H4 (cell line): ENCODE results near the gene ARID5A. TPM values are rescaled to one million over a fixed set of nuclear protein-coding genes. Genes with fewer than 3 reads are reported as not detected.

Source experiments
- DNase-seq: peaks from one replicate; pipeline ENCODE4 v3.0.0-alpha.2; 2015; ENCODE audit warnings: low spot score
- total RNA-seq: library from RNA; depleted of rRNA; stranded (reverse); fragments of >200 nt; shearing (Covaris generic); gene quantifications from 2 replicates; pipeline ENCODE4 v1.2.3, GENCODE V29; 2014; rRNA removed

The ARID5A gene
- total RNA-seq, 1 experiment from 2014 or later: 4.8 TPM

DNA sequence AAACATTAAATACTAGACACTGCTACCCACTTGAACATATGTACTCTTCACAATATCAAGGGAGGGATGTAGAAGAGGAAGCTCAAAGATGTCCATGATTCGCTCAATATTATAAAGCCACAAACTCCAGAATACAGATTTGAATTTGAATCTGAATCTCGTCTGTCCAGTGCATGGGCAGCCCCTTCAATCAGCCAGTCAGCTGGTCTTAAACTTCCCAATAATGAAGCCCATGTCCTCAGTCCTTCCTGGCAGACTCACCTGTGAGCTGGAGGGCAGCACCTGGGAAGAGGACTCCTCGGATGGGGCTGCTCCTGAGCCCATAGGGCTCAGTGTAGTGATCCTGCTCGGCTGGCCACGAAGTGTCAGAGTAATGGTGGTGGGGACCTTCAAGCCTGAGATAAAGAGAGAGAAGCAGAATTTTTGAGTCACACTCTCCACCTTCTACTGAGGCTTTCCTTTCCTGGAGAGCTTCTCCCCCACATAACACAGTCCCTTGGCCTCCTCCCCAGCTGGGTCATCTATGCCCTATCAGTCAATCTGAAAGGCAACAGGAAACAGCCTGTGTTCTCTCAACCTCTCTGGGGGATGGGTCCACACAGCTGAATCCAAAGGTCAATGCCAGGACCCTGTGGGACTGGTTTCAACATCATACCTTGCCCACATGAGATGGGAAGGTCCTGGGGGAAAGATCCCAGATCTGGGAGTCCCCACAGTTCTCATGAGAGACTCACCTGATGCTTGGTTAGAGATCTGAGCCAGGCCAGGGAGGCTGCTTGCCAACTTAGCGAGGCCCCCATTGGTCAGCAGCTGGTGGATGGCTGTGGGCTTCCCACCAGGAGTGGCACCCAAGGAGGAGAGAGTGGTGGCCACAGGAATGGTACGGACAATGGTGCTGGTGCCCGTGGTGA is 65.1 kb downstream of the ARID5A start:
- DNase-seq: no peak

Other genes starting within 250 kb of the ARID5A start
- gene SNRNP200, start 231.2 kb upstream of the ARID5A start, total RNA-seq: 28.9 and 30.2 TPM in 2 replicates
- not detected in 2 replicates for gene ITPRIPL1, start 211.4 kb upstream of the ARID5A start, total RNA-seq
- 38.9 and 52.8 TPM in 2 replicates for gene NCAPH, start 201.0 kb upstream of the ARID5A start, total RNA-seq
- not detected in 2 replicates for gene NEURL3, start 31.4 kb upstream of the ARID5A start, total RNA-seq
- gene KANSL3, start 101.6 kb downstream of the ARID5A start, total RNA-seq: 27.4 and 31.8 TPM in 2 replicates
- gene FER1L5, start 106.0 kb downstream of the ARID5A start, total RNA-seq: not detected in 2 replicates
- gene LMAN2L, start 203.3 kb downstream of the ARID5A start, total RNA-seq: 35.5 and 38.2 TPM in 2 replicates
- gene CNNM4, start 224.2 kb downstream of the ARID5A start, total RNA-seq: 3.0 and 3.4 TPM in 2 replicates